Ascending aorta (tissue), 2 donors: ENCODE data around the gene TRIM40. TPM values are rescaled to one million over a fixed set of nuclear protein-coding genes. Genes with fewer than 3 reads are reported as not detected.

Source experiments
- DNase-seq, 2 donors: peaks; one replicate each; pipeline ENCODE4 v3.0.0-alpha.2; 2019; ENCODE audit warnings: low spot score in 2 of 2
- H3K27ac ChIP-seq, 2 donors: fragments of 200-600 bp; sonication (generic); one replicate each; pipeline ENCODE4 v1.5.1; 2016 to 2017; ENCODE audit warnings: mild to moderate bottlenecking in 1 of 2
- H3K27me3 ChIP-seq: fragments of 200-600 bp; sonication (generic); one replicate; pipeline ENCODE4 v1.5.1; 2017
- H3K36me3 ChIP-seq, 2 donors: fragments of 200-600 bp; sonication (generic); one replicate each; pipeline ENCODE4 v1.5.1; 2016
- H3K4me1 ChIP-seq, 2 donors: fragments of 200-600 bp; sonication (generic); one replicate each; pipeline ENCODE4 v1.5.1; 2016 to 2017; ENCODE audit warnings: mild to moderate bottlenecking in 1 of 2
- H3K4me3 ChIP-seq, 2 donors: fragments of 200-600 bp; sonication (generic); one replicate each; pipeline ENCODE4 v1.5.1; 2016 to 2017; ENCODE audit warnings: mild to moderate bottlenecking in 1 of 2
- H3K9me3 ChIP-seq, 2 donors: fragments of 200-600 bp; sonication (generic); one replicate each; pipeline ENCODE4 v1.5.1; 2016
- CTCF ChIP-seq, 3 experiments: fragments of 200-600 bp in 2 of 3; fragments of 450-650 bp in 1 of 3; sonication (generic) in 2 of 3; IDR thresholded peaks; one replicate each; pipeline ENCODE4 v1.5.1; 2016 to 2019; ENCODE audit warnings: antibody characterized with exemption in 3 of 3, mild to moderate bottlenecking in 1 of 3, moderate library complexity in 1 of 3
- intact Hi-C: fragments of 100-400 bp; cut with DNase I; formaldehyde crosslinking; loops from one replicate; pipeline ENCODE4 v1.15.1; 2023
- total RNA-seq: library from RNA; depleted of rRNA; stranded (reverse); fragments of >200 nt; gene quantifications from one replicate; pipeline ENCODE4 v1.1.0, GENCODE V29; 2016

The TRIM40 gene
- total RNA-seq, 1 donor from 2014 or later, result not detected

GRCh38 chr6:30157581-30157980 is 21.6 kb downstream of the TRIM40 start:
- no peaks in the 10 kb centered on the region for H3K27me3 ChIP-seq
- no peak overlapping the region for H3K27ac ChIP-seq
- no peak overlapping the region for H3K4me3 ChIP-seq
- no peak for DNase-seq
- H3K4me1 ChIP-seq, result peaks cover 0 to 3% of the 10 kb centered on the region in 2 donors
- TF ChIP-seq CTCF (IDR thresholded peaks at IDR 0.05), result no peak
- intact Hi-C loops, result no loop called here
- H3K9me3 ChIP-seq, result no peaks in the 10 kb centered on the region
- H3K36me3 ChIP-seq, result no peaks in the 10 kb centered on the region

- peaks cover 0 to 3% of the 10 kb centered on the region in 2 donors for H3K4me1 ChIP-seq
- TF ChIP-seq CTCF (IDR thresholded peaks at IDR 0.05), result no peak
- no peak overlapping the region for H3K4me3 ChIP-seq
- no peak for DNase-seq
- no peaks in the 10 kb centered on the region for H3K9me3 ChIP-seq
- no peaks in the 10 kb centered on the region for H3K27me3 ChIP-seq
- H3K36me3 ChIP-seq, result no peaks in the 10 kb centered on the region
- intact Hi-C loops, result no loop called here
- no peak overlapping the region for H3K27ac ChIP-seq
Measured at GRCh38 chr6:30157999-30158398, 22.1 kb downstream of the TRIM40 start.

- no peaks in the 10 kb centered on the region for H3K27me3 ChIP-seq
- H3K4me1 ChIP-seq, result peaks cover 0 to 3% of the 10 kb centered on the region in 2 donors
- no peak for TF ChIP-seq CTCF (IDR thresholded peaks at IDR 0.05)
- no peak overlapping the region for H3K27ac ChIP-seq
- H3K36me3 ChIP-seq, result no peaks in the 10 kb centered on the region
- H3K9me3 ChIP-seq, result no peaks in the 10 kb centered on the region
- intact Hi-C loops, result no loop called here
- DNase-seq, result no peak
- no peak overlapping the region for H3K4me3 ChIP-seq
Measured at GRCh38 chr6:30158475-30159040, 22.6 kb downstream of the TRIM40 start.

- TF ChIP-seq CTCF (IDR thresholded peaks at IDR 0.05), result no peak
- intact Hi-C loops, result no loop called here
- no peak for DNase-seq
- peaks cover 0 to 3% of the 10 kb centered on the region in 2 donors for H3K4me1 ChIP-seq
- H3K4me3 ChIP-seq, result no peak overlapping the region
- H3K9me3 ChIP-seq, result no peaks in the 10 kb centered on the region
- H3K27me3 ChIP-seq, result no peaks in the 10 kb centered on the region
- no peak overlapping the region for H3K27ac ChIP-seq
- no peaks in the 10 kb centered on the region for H3K36me3 ChIP-seq
Measured at GRCh38 chr6:30160008-30160784, 24.3 kb downstream of the TRIM40 start.

- intact Hi-C loops, result no loop called here
- Histone ChIP-seq H3K27me3 (no peaks in the 10 kb centered on the region), H3K4me3 (no peak within 1 kb of the TSS), H3K4me1 (peaks cover 0 to 2% of the 10 kb centered on the region in 2 donors), H3K27ac (no peak within 1 kb of the TSS), H3K9me3 (no peaks in the 10 kb centered on the region), H3K36me3 (no peaks in the 10 kb centered on the region)
- TF ChIP-seq CTCF (IDR thresholded peaks at IDR 0.05), result no peak
- no peak for DNase-seq
Measured at GRCh38 chr6:30160785-30161531, 25.0 kb downstream of the TRIM40 start, which contains the start of gene TRIM10. TSS of gene TRIM10 (minus strand) at chr6:30161211. CDS start at chr6:30160858, 353 bp downstream.
